SU-DHL-6 (cell line): Measurements from ENCODE around the gene CLNK.

Experiments used
- CTCF ChIP-seq: fragments of 200-600 bp; sonication (generic); IDR thresholded peaks from one replicate; pipeline ENCODE4 v1.5.1; 2017; ENCODE audit warnings: antibody characterized with exemption, mild to moderate bottlenecking, low read length, moderate library complexity; ENCODE audit not compliant: insufficient read depth, poor library complexity, severe bottlenecking
- EZH2phosphoT487 ChIP-seq: fragments of 200-600 bp; sonication (generic), shearing (Covaris generic); conservative IDR thresholded peaks from 2 replicates; pipeline ENCODE4 v1.6.1; 2018; ENCODE audit warnings: mild to moderate bottlenecking, antibody characterized with exemption, low read length, moderate library complexity, mixed read lengths

- TF ChIP-seq EZH2phosphoT487 (no peak), CTCF (no peak)
These were observed 94.8 kb downstream of the CLNK start for GRCh38 chr4:10589799-10590198.
